Dermis microvascular lymphatic vessel endothelial cell (primary cell): ENCODE measurements around the gene UPF3A. TPM values are rescaled to one million over a fixed set of nuclear protein-coding genes. Genes with fewer than 3 reads are reported as not detected.
"Not testable (repeated sequence)": the region's sequence is repeated elsewhere in the genome, so short reads cannot be mapped to it uniquely, and the experiment has no call there.

Source experiments
- DNase-seq, 2 donors: peaks; one replicate each; pipeline versions ENCODE4 v3.0.0 to v3.0.0-alpha.2; 2010; ENCODE audit warnings: low read depth in 2 of 2
- total RNA-seq: library from RNA; depleted of rRNA; stranded (reverse); fragments of >200 nt; gene quantifications from 2 replicates; pipeline ENCODE4 v1.2.1, GENCODE V29; 2014

The UPF3A gene
- total RNA-seq, 1 donor from 2014 or later = 12.2 TPM

GRCh38 chr13:114263578-114263977 lies 17.8 kb upstream of the UPF3A start:
- DNase-seq = no peak

- DNase-seq = not testable (repeated sequence)
Observed at GRCh38 chr13:114264313-114264712, 17.1 kb upstream of the UPF3A start.

DNA sequence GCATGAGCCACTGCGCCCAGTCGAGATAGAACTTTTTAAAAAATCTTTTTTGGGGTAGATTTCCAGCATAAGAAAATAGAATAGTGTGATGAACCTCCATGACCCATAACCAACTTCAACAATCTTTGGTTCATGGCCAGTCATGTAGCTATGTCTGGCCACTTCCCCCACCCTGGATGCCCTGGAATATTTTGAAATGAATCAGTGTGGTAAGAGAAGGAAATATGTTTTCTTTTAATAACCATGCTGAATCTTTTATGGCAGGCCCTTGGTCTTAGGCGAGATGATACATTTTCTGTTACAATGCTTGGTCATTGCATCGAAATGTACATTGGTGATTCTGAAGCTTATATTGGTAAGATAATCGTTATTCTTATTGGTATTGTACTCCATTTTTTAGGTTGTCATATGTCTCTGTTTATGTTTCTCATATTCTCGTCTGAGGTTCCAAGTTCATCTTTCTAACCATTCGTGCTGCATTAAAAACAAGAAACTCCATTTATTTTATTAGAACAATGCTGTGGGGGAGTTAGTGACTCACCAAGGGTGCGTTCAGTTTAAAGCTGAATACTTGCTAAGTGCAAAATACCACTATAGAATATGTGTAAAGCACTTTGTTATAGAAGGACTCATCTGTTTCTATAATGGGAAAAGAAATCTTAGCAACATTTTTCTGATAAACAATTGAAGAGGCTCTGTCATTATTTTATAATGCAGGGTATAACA lies 16.4 kb upstream of the UPF3A start:
- DNase-seq = no peak

DNA sequence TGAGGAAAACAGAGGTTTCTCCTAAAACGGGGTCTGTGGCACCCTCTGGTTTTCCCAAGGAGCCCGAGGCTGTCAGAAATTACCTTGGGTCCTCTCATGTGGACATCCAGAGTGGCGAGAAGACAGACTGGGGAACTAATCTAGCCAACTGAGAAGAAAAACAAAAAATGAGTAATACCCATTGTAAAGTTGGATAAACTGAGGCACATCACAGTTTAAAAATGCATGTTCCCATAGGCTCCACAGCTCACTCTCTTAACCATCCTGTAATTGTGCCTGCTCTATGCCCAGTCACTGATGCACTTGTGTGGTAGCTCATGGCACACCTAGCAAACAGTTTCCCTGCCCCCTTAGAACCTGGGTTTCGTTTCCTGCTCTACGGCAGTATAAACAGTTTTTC lies 15.2 kb upstream of the UPF3A start:
- no peak for DNase-seq

GRCh38 chr13:114268344-114269280 lies 12.8 kb upstream of the UPF3A start:
- no peak for DNase-seq

GRCh38 chr13:114269281-114269770 lies 12.1 kb upstream of the UPF3A start:
- DNase-seq = no peak

DNA sequence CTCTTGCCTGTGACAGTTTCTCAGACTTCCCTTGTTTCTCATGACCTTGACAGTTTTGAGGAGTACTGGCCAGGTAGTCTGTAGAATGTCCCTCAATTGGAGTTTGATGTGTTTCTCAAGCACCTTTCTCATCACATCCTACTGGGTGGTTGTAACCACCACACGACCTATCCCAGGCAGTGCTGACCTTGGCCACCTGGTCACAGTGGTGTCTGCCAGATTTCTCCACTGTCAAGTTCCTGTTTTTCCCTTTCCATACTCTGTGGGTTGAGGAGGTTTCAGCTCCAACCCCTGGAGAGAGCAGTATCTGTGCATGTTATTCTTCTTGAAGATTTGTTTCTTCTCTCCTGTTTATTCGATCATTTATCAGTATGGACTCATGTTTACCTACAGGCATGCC lies 8.4 kb upstream of the UPF3A start:
- DNase-seq = peak; percentile 35 to 58

DNA sequence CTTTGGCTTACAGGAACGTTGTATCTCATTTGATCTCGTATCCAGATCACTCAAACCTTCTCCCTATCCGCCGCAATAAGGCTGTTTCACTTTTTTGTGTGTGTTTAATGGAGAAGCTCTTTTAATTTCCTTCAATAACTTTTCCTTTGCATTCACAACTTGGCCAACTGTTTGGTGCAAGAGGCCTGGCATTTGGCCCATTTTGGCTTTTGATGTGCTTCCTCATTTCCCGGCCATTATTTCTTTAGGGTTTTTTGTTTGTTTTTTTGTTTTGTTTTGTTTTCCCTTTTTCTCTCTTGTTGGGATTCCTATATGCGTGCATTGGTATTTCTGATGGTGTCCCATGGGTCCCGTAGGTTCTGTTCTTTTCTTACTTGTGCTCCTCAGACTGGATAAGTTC lies 6.1 kb upstream of the UPF3A start:
- peak in 1 of 2 donors; percentile 5 for DNase-seq

GRCh38 chr13:114279146-114279545 lies 2.3 kb upstream of the UPF3A start:
- DNase-seq = no peak

DNA sequence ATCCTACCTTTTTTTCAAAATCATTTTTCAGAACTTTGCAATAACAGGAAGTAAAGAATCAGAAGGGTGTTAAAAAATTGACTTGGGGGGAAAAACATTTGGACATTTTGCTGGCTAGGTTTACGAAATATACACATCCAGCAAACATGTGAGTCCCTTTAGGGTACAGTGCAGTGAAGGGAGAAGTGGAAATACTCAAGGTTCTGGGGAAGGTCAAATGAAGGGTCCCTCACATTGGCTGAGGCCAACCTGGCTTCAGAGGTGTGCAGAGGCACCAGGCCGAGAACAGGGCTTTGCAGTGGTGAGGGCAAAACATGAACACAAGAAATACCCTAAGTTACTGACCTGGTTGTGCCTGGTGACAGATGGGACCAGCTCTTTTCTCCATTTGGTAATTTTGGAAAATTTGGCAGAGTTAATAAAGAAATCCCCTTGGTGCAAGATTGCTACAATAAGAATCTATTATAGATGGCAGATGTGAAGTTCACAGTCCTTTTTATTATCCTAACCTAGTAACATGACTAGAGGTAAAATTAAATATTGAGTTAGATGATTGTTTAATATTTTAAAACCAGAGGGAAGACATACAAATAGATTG lies 1.5 kb upstream of the UPF3A start:
- DNase-seq = no peak

- DNase-seq = peak in 1 of 2 donors; percentile 25
Observed at GRCh38 chr13:114282041-114282670, 755 bp downstream of the UPF3A start.

DNA sequence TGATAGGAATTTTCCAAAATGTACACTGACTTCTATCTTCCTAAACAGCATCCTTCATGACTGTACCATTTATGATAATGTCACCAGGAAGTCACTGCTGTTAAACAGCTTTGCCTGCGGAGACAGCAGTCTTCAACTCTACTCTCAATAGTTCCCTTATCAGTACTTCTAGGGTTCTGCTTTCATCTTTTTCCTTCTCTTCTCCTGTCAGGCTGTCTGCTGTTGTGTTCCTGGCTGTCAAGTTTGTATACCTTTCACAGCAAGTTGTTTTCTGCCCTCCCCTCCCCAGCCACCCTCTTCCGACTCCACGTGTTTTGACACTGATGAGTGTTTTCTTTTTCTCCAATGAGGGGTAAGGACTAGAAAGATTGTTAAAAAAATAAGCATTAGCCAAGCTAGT lies 2.2 kb downstream of the UPF3A start:
- DNase-seq = peak in 1 of 2 donors; percentile 3

GRCh38 chr13:114284680-114285079 lies 3.3 kb downstream of the UPF3A start:
- no peak for DNase-seq

DNA sequence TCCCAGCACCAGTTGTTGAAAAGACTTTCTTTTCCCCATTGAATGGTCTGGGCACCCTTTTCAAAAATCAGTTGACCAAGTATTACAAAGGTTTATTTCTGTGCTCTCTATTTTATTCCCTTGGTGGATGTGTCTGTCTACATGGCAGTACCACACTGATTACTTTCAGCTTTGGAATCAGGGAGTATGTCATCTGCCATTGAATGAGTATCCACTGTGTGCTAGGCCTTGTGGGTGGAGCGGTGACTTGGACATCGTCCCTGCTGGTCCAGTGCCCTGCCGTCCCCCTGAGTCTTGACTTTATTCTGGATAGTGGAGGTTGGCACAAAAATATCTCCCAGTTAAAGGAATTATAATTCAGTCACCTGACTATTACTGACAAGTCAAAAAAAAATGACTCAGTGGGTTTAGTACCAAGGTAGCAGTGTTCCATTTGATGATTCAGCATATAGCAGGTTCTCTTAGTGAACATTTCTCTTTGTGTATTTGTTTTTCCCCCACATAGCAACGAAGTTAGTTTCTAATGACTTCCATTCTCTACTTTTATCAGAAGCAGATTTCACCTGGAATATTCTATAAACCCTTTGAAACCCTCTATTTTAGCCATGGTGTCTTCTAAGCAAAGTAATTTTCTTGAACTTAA lies 3.9 kb downstream of the UPF3A start:
- peak in 1 of 2 donors; percentile 4 for DNase-seq

GRCh38 chr13:114286808-114287207 lies 5.4 kb downstream of the UPF3A start:
- no peak for DNase-seq

DNA sequence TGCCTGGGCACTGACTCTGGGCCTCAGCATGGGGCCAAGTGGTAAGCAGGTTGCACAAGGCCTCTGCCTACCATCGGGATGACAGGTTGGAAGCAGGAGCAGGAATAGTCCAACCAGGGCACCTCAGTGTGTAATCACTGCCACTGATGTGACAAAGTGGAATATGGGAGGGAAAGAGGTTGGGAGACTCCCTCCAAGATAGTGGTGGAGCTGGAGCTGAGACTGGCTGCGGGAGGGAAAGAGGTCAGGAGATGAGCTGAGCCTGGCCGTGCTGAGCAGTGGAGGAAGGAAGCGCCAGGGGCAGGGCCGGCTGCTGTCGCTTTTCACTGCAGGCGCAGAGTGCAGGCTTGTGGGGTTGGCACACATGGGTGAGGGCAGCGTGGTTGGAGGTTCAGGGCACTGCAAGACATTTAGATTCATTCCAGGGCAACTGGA lies 6.8 kb downstream of the UPF3A start:
- no peak for DNase-seq

- DNase-seq = no peak
Observed at GRCh38 chr13:114296448-114296847, 15.0 kb downstream of the UPF3A start.

GRCh38 chr13:114296902-114297301 lies 15.5 kb downstream of the UPF3A start:
- no peak for DNase-seq

- DNase-seq = no peak
Observed at GRCh38 chr13:114298866-114299265, 17.5 kb downstream of the UPF3A start.

- DNase-seq = no peak
Observed at GRCh38 chr13:114299604-114300305, 18.4 kb downstream of the UPF3A start.
